Bone marrow (tissue), 2 donors: Measurements from ENCODE around the gene USP7.

ENCODE experiments used
- DNase-seq, 2 donors: peaks; one replicate each; lab custom pipeline; 2025; lab: John Stamatoyannopoulos, UW

USP7 gene

DNA sequence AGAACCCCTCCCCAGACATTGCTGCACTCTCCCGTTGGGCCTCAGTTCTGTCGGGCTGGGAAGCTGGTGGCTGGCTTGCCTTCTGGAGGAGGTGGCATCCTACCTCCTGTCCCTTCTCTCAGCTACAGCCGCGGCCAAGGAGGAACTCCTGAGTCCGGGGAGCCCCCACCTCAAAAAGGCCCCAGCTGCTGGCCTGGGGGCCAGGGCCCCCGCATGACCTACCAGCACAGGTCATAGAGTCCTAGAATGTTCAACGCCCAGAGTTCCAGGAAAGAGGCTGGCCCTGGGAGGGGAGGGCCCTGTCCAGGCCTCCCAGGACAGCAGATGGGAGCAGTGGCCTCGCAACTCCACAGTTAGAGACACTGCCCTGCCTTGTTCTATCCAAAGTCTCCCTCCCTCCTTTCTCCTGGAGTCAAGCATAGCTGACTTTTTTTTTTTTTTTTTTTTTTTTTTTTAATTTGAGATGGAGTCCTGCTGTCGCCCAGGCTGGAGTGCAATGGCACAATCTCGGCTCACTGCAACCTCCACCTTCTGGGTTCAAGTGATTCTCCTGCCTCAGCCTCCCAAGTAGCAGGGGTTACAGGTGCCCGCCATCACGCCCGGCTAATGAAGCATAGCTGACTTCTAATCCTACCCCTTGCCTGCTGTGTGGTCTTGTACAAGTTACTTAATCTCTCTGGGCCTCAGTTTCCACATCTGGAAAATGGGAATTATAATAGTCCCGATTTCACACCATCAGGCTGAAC lies 102.0 kb downstream of the USP7 start:
- DNase-seq: no peak

DNA sequence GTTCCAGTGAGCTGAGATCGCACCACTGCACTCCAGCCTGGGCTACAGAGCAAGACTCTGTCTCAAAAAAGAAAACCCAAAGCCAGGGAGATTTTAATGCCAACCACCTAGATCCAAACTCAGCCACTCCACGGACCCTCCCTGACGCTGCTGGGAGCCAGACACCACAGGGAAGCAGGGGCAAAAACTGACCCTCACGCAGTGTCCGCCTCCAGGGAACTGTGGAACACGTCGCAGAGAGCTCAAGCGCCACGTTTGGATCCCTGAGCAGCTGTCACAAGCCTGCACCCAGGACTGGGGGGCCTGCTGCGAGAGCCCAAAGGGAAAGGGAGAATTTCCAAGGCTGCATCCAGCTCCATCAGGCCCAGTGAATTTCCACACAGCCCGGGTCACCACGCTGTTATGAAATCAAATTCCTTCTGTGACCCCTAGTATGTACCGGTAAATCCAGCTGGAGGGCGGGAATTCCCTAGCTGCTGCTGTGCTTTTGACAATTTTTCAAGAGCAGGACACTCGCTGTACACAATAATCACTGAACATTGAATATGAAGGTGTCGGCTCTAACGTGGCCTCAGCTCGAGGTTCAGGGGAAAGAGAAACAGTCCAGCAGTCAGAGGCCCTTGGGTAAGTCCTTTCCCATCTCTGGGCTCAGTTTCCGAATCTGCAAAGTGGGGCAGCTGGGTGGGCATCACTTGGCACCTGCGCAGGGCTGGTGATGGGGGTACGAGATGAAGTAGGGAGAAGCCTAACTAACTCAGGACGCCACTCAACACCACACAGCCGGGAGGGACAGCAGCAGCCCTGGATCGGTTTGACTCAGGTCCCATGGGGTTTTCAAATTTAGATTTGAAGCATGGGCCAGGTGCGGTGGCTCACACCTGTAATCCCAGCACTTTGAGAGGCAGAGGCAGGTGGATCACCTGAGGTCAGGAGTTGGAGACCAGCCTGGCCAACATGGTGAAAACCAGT lies 103.5 kb downstream of the USP7 start:
- DNase-seq: no peak

DNA sequence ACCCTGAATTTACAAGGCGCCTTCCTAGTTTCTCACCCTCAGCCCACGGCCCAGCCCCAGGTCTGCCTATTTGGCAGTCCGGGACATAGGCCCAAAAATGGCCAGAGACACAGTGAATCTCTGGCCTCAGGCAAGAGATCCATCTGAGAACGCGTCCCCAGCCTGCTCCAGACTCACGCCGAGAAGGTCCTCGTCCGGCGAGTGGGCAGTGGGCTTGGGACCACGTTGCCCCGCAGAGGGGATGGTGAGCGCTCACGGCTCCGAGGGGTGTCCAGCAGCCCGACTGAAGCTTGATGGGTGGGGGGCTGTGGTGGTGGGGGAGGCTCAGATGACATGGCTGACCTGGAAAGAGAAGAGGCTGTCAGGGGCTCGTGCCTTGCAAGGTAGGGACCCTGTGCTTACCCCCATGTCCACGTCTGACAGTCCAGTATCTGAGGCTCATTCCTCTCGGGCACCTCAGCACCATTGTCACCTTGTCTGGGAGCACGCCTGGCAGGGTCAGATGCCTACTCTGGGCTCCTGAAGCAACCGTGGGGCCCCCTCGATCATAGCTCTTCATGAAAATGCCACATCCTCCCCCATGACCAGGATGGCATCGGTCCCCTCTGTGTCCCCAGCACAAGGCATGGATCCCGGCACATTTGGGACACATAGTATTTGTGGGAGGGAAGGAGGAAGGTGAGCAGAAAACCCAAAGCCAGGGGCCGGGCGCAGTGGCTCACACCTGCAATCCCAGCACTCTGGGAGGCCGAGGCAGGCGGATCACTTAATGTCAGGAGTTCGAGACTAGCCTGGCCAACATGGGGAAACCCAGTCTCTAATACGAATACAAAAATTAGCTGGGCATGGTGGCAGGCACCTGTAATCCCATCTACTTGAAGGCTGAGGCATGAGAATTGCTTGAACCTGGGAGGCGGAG lies 104.5 kb downstream of the USP7 start:
- DNase-seq: no peak

GRCh38 chr16:8855972-8856371 lies 107.7 kb downstream of the USP7 start:
- no peak for DNase-seq

- no peak for DNase-seq
Observed at GRCh38 chr16:8855051-8855786, 108.5 kb downstream of the USP7 start.

- DNase-seq: no peak
Observed at GRCh38 chr16:8854298-8854948, 109.3 kb downstream of the USP7 start.

GRCh38 chr16:8853611-8854010 lies 110.1 kb downstream of the USP7 start:
- DNase-seq: no peak

DNA sequence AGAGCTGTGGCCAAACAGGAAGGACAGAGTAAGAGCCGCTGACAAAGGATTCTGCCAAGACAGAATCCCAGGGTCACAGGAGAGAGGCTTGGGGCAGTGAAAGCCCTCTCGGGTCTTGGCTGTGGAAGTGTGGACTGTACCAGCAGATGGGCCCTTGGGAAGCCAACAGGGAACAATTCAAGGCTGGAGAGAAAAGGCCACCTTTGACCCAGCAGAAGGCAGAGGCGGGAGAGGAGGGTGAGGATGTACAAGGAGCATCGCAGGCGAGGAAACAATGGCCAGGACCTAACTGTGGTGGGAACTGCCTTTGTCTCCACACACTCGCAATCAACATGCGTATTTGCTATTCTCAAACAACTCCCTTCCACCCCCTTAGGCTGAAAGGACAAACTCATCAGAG lies 110.6 kb downstream of the USP7 start:
- no peak for DNase-seq

DNA sequence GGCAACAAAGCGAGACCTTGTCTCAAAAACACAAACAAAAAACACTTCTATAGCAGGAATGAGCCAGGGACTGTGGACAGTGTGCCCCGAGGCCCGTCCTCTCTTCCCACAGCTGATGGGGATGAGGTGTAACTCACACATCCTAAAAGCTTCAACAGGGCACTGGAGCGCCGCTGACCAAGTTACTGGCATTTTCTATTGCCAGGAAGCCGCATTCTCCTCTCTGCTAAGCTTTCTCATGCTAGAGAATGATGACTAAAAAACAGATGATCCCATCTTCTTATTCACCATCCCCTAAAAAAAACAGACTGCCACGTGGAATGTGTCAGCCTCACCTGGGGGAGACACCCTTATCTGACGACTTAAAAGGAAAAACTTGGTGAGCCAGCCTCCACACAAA lies 111.2 kb downstream of the USP7 start:
- no peak for DNase-seq

DNA sequence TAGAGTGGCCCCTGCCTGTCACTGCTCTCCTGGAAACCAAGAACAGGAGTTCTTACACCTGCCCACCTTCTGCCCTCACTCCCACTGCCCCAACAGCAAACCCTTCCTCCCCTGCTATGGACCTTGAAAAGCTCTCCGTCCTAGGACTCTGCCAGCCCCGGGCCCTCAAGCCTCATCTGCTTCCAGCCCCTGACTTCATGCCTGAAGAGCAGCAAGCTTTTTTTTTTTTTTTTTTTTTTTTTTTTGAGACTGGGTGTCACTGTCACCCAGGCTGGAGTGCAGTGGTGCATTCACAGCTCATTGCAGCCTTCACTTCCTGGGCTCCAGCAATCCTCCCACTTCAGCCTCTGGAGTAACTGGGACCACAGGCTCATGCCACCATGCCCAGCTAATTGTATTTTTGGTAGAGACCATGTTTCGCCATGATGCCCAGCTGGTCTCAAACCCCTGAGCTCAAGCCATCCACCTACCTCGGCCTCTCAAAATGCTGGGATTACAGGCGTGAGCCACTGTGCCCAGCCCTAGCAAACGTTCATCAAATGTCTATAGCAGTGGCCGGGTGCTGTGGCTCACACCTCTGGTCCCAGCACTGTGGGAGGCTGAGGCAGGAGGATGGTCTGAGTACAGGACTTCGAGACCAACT lies 111.8 kb downstream of the USP7 start:
- no peak for DNase-seq

GRCh38 chr16:8850279-8850885 lies 113.3 kb downstream of the USP7 start:
- peak; percentile 8 to 84 for DNase-seq

DNA sequence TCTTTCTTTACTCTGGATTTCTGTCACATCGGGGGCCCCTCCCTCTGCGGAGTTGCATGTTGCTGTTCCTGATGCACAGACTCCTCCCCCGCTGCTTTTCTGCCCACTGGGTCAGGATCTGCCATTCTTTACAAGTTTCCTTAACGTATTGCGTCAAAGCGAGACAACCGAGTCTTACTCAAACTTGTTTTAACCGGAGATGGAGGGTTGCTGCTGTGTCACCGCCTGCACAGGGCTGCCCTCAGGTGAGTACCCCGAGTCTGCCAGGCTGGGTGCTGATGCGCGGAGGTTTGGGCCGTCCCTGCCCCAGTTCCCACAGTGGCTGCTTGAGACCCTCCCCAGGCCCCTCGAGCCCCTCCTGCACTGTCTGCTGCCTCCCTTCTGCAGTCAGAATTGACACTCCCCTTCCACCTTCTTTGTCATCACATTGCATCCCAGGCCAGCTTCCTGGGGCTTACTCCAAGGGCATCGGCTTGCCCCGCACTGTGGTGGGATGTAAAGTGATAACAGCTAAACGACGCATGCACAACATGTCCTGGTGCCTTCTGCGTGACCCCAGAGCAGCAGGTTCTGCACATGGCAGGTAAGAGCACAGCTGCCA lies 114.2 kb downstream of the USP7 start:
- no peak for DNase-seq

- no peak for DNase-seq
Observed at GRCh38 chr16:8848939-8849391, 114.7 kb downstream of the USP7 start.

- DNase-seq: no peak
Observed at GRCh38 chr16:8848231-8848938, 115.3 kb downstream of the USP7 start.

GRCh38 chr16:8847623-8848022 lies 116.1 kb downstream of the USP7 start:
- no peak for DNase-seq

DNA sequence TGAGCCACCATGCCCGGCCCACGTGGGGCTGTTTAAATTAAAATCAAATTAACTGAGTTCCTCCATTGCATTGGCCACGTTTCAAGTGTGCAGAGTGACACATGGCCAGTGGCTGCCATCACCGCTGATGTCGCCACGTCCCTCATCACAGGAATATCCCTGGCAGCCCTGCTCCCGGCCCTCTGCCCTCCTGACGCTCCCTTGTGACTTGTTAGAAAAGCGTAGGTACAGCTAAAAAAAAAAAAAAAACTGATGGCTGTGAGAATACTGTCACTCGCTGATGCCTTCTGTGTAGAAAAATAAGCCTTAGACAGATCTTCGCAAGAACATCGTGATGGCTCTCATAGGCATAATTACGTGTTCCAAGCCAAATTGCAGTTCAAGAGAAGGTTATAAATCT lies 116.6 kb downstream of the USP7 start:
- DNase-seq: no peak

- DNase-seq: no peak
Observed at GRCh38 chr16:8846401-8846932, 117.2 kb downstream of the USP7 start.

DNA sequence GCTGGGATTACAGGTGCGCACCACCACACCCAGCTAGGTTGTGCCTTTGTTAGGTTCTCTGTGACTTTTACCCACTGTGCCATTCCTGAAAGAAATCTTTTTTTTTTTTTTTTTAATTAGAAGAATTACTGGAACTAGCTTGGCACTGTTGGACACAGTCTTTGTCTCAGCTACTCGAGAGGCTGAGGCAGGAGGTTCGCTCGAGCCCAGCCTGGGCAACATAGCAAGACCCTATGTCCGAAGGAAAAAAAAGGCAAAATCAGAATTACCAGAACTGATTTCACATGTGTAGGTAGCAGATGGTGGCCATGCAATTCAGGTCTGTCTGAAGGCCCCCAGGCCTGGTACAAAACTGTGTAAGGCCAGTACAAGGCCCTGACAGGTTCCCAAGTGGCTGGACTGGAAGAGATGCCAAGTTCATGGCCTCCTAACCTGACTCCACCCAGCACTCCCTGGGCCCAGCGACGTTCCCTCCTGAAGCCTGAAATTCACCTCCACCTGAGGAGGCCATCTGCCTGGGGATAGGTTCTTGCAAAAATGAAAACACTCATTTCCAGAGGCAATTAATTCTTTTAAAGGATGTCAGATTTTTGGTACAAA lies 117.9 kb downstream of the USP7 start:
- DNase-seq: no peak
